Keratinocyte (primary cell): Measurements from ENCODE around the gene ADO.

Experiments
- EZH2 ChIP-seq: IDR thresholded peaks from one replicate; pipeline ENCODE4 v1.6.1; 2012; ENCODE audit warnings: inconsistent platforms, mild to moderate bottlenecking, low read length, moderate library complexity
- TF ChIP-seq, protein P1 (sequence below), 3 experiments: IDR thresholded peaks in 1 of 3; conservative IDR thresholded peaks in 1 of 3; optimal IDR thresholded peaks in 1 of 3; 2 replicates in 2 of 3; 3 replicates in 1 of 3; pipeline versions ENCODE3 to v1.5.1; 2011; ENCODE audit warnings: low read length in 3 of 3, mild to moderate bottlenecking in 3 of 3, moderate library complexity in 2 of 3, control low read depth in 1 of 3, inconsistent platforms in 1 of 3; ENCODE audit not compliant: insufficient read depth in 2 of 3; ENCODE audit errors: extremely low read depth in 1 of 3

DNA sequence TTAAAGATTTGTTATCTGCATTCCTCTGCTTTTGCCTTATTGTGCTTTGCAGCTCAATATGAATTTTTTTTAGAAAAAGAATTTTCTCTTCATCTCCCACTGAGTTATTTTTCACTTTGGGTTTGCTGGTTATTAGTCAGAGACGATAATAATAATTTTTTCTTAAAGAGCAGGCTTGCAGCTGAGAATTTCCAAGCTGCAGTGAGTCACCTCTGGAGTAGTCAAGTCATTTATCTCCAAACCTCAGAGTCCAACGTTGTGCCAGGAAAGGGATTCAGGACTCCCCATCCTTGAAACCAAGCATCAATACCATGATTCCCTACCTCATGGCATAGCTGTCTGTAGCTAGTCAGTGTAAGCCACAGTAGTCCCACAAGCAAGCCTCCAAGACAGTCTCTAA lies 26.8 kb downstream of the ADO start:
- TF ChIP-seq, protein P1, sequence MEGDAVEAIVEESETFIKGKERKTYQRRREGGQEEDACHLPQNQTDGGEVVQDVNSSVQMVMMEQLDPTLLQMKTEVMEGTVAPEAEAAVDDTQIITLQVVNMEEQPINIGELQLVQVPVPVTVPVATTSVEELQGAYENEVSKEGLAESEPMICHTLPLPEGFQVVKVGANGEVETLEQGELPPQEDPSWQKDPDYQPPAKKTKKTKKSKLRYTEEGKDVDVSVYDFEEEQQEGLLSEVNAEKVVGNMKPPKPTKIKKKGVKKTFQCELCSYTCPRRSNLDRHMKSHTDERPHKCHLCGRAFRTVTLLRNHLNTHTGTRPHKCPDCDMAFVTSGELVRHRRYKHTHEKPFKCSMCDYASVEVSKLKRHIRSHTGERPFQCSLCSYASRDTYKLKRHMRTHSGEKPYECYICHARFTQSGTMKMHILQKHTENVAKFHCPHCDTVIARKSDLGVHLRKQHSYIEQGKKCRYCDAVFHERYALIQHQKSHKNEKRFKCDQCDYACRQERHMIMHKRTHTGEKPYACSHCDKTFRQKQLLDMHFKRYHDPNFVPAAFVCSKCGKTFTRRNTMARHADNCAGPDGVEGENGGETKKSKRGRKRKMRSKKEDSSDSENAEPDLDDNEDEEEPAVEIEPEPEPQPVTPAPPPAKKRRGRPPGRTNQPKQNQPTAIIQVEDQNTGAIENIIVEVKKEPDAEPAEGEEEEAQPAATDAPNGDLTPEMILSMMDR (optimal IDR thresholded peaks at IDR 0.05 in 1 of 3, IDR thresholded peaks at IDR 0.05 in 1 of 3, conservative IDR thresholded peaks at IDR 0.05 in 1 of 3; ENCODE audit: extremely low read depth in 1 of 3, insufficient read depth in 2 of 3, low read length in 3 of 3), result no peak
- no peak for TF ChIP-seq EZH2
